ENCODE data around the gene GRIN3A.

GRIN3A gene

DNA sequence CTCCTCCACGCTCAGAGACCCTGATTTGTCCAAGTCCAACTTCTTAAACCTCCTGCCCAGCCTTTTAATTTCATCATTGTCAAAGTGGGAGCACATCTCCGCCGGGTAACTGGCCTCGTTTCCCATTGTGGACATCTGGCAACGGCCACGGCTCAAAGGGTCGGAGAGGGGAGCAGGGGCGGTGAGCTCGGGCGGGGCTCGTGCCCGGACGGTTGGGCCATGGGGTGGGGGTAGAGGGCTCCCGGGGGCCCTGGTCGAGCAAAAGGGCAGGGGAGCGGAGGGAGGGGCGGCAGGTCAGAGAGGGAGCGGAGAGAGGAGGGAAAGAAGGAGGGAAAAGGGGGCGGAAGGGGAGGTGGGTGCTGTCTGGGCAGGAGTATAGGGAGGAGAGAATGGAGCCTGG is 143.7 kb downstream of the GRIN3A start, which contains the start of gene PPP3R2:
Gene PPP3R2 (minus strand): TSS at position 174 of the 400 bp plus-strand sequence. CDS start 48 bp downstream, at position 126.
- no peaks in the 10 kb centered on the region for H3F3A ChIP-seq (ENCODE audit: control insufficient read depth, insufficient read depth)
- no peak within 1 kb of the TSS for H3K27ac ChIP-seq (ENCODE audit: low read depth, low read length)
- no peaks in the 10 kb centered on the region for H3K4me1 ChIP-seq (ENCODE audit: control insufficient read depth, low read length)
- no peaks in the 10 kb centered on the region for H3K36me3 ChIP-seq (ENCODE audit: control insufficient read depth, low read length)
- no peaks in the 10 kb centered on the region for H3K79me2 ChIP-seq (ENCODE audit: control insufficient read depth, low read length)
- H3K4me3 ChIP-seq (ENCODE audit: low read length) = no peak within 1 kb of the TSS
- H3K27me3 ChIP-seq (ENCODE audit: control insufficient read depth, low read length) = no peaks in the 10 kb centered on the region
- H3K9me2 ChIP-seq (replicated peaks; ENCODE audit: control insufficient read depth, low read length) = no peaks in the 10 kb centered on the region
- no peak within 1 kb of the TSS for H3K4me2 ChIP-seq (ENCODE audit: low read length)
- TF ChIP-seq, protein P1, sequence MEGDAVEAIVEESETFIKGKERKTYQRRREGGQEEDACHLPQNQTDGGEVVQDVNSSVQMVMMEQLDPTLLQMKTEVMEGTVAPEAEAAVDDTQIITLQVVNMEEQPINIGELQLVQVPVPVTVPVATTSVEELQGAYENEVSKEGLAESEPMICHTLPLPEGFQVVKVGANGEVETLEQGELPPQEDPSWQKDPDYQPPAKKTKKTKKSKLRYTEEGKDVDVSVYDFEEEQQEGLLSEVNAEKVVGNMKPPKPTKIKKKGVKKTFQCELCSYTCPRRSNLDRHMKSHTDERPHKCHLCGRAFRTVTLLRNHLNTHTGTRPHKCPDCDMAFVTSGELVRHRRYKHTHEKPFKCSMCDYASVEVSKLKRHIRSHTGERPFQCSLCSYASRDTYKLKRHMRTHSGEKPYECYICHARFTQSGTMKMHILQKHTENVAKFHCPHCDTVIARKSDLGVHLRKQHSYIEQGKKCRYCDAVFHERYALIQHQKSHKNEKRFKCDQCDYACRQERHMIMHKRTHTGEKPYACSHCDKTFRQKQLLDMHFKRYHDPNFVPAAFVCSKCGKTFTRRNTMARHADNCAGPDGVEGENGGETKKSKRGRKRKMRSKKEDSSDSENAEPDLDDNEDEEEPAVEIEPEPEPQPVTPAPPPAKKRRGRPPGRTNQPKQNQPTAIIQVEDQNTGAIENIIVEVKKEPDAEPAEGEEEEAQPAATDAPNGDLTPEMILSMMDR (IDR thresholded peaks at IDR 0.05; ENCODE audit: low read depth, low read length, poor library complexity, severe bottlenecking) = no peak
- no peak for TF ChIP-seq EZH2phosphoT487 (IDR thresholded peaks at IDR 0.05; ENCODE audit: borderline replicate concordance, low read length)
- H4K20me1 ChIP-seq (ENCODE audit: control insufficient read depth, insufficient read depth, low read depth, low read length) = no peaks in the 10 kb centered on the region
- H3K9me3 ChIP-seq (ENCODE audit: control insufficient read depth, insufficient read depth, low read length) = no peaks in the 10 kb centered on the region

DNA sequence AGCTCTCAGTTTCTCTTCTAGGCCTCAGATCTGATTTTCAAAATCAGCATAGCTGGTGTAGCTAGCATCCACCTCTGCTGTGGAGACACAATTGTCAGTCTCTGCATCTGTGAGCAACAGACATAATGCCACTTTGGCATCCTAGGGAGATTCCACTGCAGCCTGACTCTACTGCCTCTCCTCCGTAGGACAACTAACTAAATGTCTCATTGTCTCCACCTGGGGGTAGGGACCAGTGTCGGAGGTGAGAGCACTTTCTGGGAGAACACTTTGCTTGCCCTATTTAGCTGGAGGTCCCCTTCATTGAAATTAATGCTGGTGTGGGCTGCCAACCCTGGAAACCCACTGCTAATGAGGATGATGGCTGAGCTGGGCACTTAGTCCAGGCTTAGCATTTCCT is 145.1 kb downstream of the GRIN3A start:
- Histone ChIP-seq H3K4me1 (ENCODE audit: control insufficient read depth, low read length) (no peaks in the 10 kb centered on the region), H3K36me3 (ENCODE audit: control insufficient read depth, low read length) (no peaks in the 10 kb centered on the region), H3K27me3 (ENCODE audit: control insufficient read depth, low read length) (no peaks in the 10 kb centered on the region), H3K9me3 (ENCODE audit: control insufficient read depth, insufficient read depth, low read length) (no peaks in the 10 kb centered on the region), H3K27ac (ENCODE audit: low read depth, low read length) (no peak overlapping the region), H4K20me1 (ENCODE audit: control insufficient read depth, insufficient read depth, low read depth, low read length) (no peaks in the 10 kb centered on the region), H3K4me2 (ENCODE audit: low read length) (no peak overlapping the region), H3K4me3 (ENCODE audit: low read length) (no peak overlapping the region), H3K79me2 (ENCODE audit: control insufficient read depth, low read length) (no peaks in the 10 kb centered on the region), H3K9me2 (replicated peaks; ENCODE audit: control insufficient read depth, low read length) (no peaks in the 10 kb centered on the region), H3F3A (ENCODE audit: control insufficient read depth, insufficient read depth) (no peaks in the 10 kb centered on the region)
- TF ChIP-seq, protein P1 (IDR thresholded peaks at IDR 0.05; ENCODE audit: low read depth, low read length, poor library complexity, severe bottlenecking) = no peak
- TF ChIP-seq EZH2phosphoT487 (IDR thresholded peaks at IDR 0.05; ENCODE audit: borderline replicate concordance, low read length) = no peak

DNA sequence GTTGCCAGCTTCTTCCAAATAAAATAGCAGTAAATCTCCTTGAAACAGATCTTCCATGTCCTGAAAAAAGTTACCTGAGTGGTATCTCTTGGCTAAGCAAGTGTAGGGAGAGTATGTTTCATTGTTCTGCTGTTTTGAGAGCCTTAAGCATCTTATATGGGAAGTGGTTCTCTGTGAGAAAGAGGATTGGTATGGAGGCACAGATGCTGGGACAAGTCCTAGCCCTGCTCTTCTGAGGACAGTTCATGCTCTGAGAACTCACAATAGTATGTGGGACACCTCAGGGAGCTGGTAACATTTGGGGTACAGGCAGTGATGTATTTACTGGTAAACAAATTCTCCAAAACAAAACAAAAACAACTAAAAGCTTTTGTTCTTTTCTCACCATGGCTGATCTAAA is 145.7 kb downstream of the GRIN3A start:
- Histone ChIP-seq H3K4me2 (ENCODE audit: low read length) (no peak overlapping the region), H3F3A (ENCODE audit: control insufficient read depth, insufficient read depth) (no peaks in the 10 kb centered on the region), H3K36me3 (ENCODE audit: control insufficient read depth, low read length) (no peaks in the 10 kb centered on the region), H3K4me3 (ENCODE audit: low read length) (no peak overlapping the region), H3K9me3 (ENCODE audit: control insufficient read depth, insufficient read depth, low read length) (no peaks in the 10 kb centered on the region), H3K4me1 (ENCODE audit: control insufficient read depth, low read length) (no peaks in the 10 kb centered on the region), H3K79me2 (ENCODE audit: control insufficient read depth, low read length) (no peaks in the 10 kb centered on the region), H3K9me2 (replicated peaks; ENCODE audit: control insufficient read depth, low read length) (no peaks in the 10 kb centered on the region), H4K20me1 (ENCODE audit: control insufficient read depth, insufficient read depth, low read depth, low read length) (no peaks in the 10 kb centered on the region), H3K27me3 (ENCODE audit: control insufficient read depth, low read length) (no peaks in the 10 kb centered on the region), H3K27ac (ENCODE audit: low read depth, low read length) (no peak overlapping the region)
- TF ChIP-seq EZH2phosphoT487 (IDR thresholded peaks at IDR 0.05; ENCODE audit: borderline replicate concordance, low read length) = no peak
- TF ChIP-seq, protein P1 (IDR thresholded peaks at IDR 0.05; ENCODE audit: low read depth, low read length, poor library complexity, severe bottlenecking) = no peak
